Ovary (tissue), 3 donors: ENCODE measurements around the gene OR2T6.
"Not testable (repeated sequence)": the region's sequence is repeated elsewhere in the genome, so short reads cannot be mapped to it uniquely, and the experiment has no call there.

Source experiments
- POLR2A ChIP-seq: fragments of 450-650 bp; IDR thresholded peaks from one replicate; pipeline ENCODE4 v1.6.1; 2017; ENCODE audit warnings: antibody characterized with exemption, mild to moderate bottlenecking, moderate library complexity
- TF ChIP-seq, protein P1 (sequence below), 3 donors: fragments of 450-650 bp in 2 of 3; fragments of 200-600 bp in 1 of 3; IDR thresholded peaks; one replicate each; pipeline versions ENCODE4 v1.5.1 to v1.8.0; 2016 to 2022; ENCODE audit warnings: antibody characterized with exemption in 3 of 3, mild to moderate bottlenecking in 1 of 3
- donor health status: DM: no; HTN: no; CAD: no.

DNA sequence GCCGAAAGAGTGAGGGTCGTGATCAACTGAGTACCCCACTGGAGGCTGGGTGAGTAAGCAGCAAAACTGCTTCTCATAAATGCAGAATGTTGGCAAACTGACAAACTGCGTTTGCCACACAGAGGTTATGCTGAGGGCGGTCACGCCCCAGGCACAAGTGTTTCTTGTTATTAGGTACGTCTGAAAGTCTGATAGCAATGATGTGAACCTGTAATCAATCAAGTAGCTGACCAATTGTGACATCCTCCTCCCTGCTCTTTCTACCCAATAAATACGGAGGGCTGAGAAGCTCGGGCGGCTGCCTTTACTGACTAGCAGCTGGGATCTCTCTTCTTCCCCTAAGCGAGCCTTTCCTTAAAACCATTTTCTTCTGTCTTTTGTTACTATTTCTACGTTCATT lies 56.1 kb downstream of the OR2T6 start:
- TF ChIP-seq, protein P1, sequence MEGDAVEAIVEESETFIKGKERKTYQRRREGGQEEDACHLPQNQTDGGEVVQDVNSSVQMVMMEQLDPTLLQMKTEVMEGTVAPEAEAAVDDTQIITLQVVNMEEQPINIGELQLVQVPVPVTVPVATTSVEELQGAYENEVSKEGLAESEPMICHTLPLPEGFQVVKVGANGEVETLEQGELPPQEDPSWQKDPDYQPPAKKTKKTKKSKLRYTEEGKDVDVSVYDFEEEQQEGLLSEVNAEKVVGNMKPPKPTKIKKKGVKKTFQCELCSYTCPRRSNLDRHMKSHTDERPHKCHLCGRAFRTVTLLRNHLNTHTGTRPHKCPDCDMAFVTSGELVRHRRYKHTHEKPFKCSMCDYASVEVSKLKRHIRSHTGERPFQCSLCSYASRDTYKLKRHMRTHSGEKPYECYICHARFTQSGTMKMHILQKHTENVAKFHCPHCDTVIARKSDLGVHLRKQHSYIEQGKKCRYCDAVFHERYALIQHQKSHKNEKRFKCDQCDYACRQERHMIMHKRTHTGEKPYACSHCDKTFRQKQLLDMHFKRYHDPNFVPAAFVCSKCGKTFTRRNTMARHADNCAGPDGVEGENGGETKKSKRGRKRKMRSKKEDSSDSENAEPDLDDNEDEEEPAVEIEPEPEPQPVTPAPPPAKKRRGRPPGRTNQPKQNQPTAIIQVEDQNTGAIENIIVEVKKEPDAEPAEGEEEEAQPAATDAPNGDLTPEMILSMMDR (IDR thresholded peaks at IDR 0.05), result not testable (repeated sequence)
- TF ChIP-seq POLR2A, result not testable (repeated sequence)
